Calu3 (cell line): Measurements from ENCODE around the gene IL17RC. TPM values are rescaled to one million over a fixed set of nuclear protein-coding genes. Genes with fewer than 3 reads are reported as not detected.

Source experiments
- BruUV-seq: library from RNA; stranded (reverse); fragments of 400-500 nt; replicated peaks from 2 replicates; lab custom pipeline; 2021; lab: Mats Ljungman, UMichigan
- CTCF ChIA-PET: fragments of 300-600 bp; sonication (Branson Sonifier 250); formaldehyde crosslinking; loops from one replicate; lab custom pipeline; 2022; ENCODE audit warnings: antibody characterized with exemption; lab: Charles Lee
- DNase-seq: peaks from one replicate; pipeline ENCODE4 v3.0.0; 2022
- H3K27ac Mint-ChIP-seq: one replicate; pipeline ENCODE4 v1.8.0; 2022; ENCODE audit warnings: mixed read lengths; ENCODE audit not compliant: unreplicated experiment
- H3K27me3 Mint-ChIP-seq: one replicate; pipeline ENCODE4 v1.8.0; 2022; ENCODE audit warnings: mixed read lengths; ENCODE audit not compliant: unreplicated experiment
- H3K36me3 Mint-ChIP-seq: one replicate; pipeline ENCODE4 v1.8.0; 2022; ENCODE audit warnings: mild to moderate bottlenecking, moderate library complexity, mixed read lengths; ENCODE audit not compliant: insufficient read depth, unreplicated experiment
- H3K4me1 Mint-ChIP-seq: one replicate; pipeline ENCODE4 v1.8.0; 2022; ENCODE audit warnings: mild to moderate bottlenecking, low read depth, mixed read lengths; ENCODE audit not compliant: unreplicated experiment
- H3K4me3 Mint-ChIP-seq: one replicate; pipeline ENCODE4 v1.8.0; 2022; ENCODE audit warnings: mild to moderate bottlenecking, low read depth, moderate library complexity, mixed read lengths; ENCODE audit not compliant: unreplicated experiment
- H3K9me3 Mint-ChIP-seq: one replicate; pipeline ENCODE4 v1.8.0; 2022; ENCODE audit warnings: low read depth, mixed read lengths; ENCODE audit not compliant: unreplicated experiment
- intact Hi-C: fragments of 100-400 bp; cut with micrococcal nuclease; formaldehyde crosslinking; loops from one replicate; pipeline ENCODE4 v1.10.0; 2022; ENCODE audit not compliant: unreplicated experiment
- total RNA-seq: library from RNA; stranded (reverse); gene quantifications from 2 replicates; pipeline ENCODE4 v1.2.3, GENCODE V29; 2022
- TF ChIP-seq, protein P1 (sequence below): fragments of 200-600 bp; IDR thresholded peaks from one replicate; pipeline ENCODE4 v1.8.0; 2022; ENCODE audit warnings: antibody characterized with exemption; ENCODE audit not compliant: unreplicated experiment

Gene IL17RC
- total RNA-seq, 1 experiment from 2014 or later = 19.1 TPM

DNA sequence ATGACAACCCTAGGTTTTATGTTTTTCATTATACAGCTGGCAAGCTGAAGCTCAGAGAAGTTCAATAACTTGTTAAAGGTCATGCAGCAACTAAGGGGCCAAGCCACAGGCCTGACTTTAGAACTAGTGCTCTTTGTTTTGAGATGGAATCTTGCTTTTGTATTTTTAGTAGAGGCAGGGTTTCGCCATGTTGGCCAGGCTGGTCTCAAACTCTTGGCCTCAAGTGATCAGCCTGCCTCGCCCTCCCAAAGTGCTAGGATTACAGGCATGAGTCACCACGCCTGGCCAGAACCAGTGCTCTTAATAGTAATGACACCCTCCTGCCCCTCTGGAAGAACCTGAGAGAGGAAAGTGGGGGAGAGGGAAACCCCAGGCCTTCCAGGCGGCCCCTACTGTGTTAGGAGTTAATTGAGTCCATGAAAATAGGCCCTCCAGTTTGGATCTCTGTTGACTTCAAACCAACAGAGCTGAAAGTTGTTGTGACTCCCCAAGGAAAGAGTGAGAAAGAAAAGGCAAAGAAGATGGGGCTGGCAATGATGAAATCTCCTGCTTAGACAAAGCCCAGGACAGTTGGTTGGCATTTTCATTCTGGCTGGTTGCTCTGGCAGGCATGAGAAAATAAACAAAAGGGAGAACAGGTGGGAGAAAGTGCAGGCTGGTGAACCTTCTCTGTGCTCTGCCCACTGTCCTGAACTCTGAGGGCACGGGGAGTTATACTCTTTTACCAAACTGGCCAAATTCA lies 38.9 kb downstream of the IL17RC start:
- BruUV-seq = no TSS peak
- Mint-ChIP-seq H3K27ac (no peak overlapping the region), H3K36me3 (peaks cover 13% of the 10 kb centered on the region), H3K4me1 (peaks cover 13% of the 10 kb centered on the region), H3K4me3 (no peak overlapping the region), H3K27me3 (no peaks in the 10 kb centered on the region), H3K9me3 (no peaks in the 10 kb centered on the region)
- no peak for DNase-seq
- CTCF ChIA-PET = interaction anchor here (0.6 kb wide), 1 partner anchor 215 kb away, joined by 4 read pairs; no protein-coding TSS in a partner anchor
- intact Hi-C loops = no loop called here
- TF ChIP-seq, protein P1, sequence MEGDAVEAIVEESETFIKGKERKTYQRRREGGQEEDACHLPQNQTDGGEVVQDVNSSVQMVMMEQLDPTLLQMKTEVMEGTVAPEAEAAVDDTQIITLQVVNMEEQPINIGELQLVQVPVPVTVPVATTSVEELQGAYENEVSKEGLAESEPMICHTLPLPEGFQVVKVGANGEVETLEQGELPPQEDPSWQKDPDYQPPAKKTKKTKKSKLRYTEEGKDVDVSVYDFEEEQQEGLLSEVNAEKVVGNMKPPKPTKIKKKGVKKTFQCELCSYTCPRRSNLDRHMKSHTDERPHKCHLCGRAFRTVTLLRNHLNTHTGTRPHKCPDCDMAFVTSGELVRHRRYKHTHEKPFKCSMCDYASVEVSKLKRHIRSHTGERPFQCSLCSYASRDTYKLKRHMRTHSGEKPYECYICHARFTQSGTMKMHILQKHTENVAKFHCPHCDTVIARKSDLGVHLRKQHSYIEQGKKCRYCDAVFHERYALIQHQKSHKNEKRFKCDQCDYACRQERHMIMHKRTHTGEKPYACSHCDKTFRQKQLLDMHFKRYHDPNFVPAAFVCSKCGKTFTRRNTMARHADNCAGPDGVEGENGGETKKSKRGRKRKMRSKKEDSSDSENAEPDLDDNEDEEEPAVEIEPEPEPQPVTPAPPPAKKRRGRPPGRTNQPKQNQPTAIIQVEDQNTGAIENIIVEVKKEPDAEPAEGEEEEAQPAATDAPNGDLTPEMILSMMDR = no peak

DNA sequence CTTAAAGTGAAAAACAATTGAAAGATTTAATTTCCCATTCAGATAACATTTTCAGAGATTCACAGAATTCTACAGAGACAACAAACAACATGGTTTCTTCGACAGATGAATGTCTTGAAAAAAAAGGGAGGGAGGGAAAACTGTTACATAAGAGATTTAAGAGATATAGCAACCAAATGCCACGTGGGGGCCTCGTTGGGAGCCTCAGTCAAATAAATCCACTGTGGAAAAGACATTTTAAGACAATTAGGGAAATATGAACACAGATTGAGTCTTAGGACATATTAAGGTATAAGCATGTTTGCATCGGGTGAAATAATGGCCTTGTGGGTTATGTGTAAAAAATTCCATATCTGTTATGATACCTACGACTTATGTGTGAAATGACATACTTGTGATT lies 40.3 kb downstream of the IL17RC start:
- no peak overlapping the region for H3K4me3 Mint-ChIP-seq
- H3K36me3 Mint-ChIP-seq = peaks cover 13% of the 10 kb centered on the region
- no peak for DNase-seq
- peaks cover 13% of the 10 kb centered on the region for H3K4me1 Mint-ChIP-seq
- CTCF ChIA-PET = no interaction called here
- H3K27ac Mint-ChIP-seq = no peak overlapping the region
- BruUV-seq = no TSS peak
- H3K27me3 Mint-ChIP-seq = no peaks in the 10 kb centered on the region
- TF ChIP-seq, protein P1 = no peak
- intact Hi-C loops = no loop called here
- no peaks in the 10 kb centered on the region for H3K9me3 Mint-ChIP-seq

DNA sequence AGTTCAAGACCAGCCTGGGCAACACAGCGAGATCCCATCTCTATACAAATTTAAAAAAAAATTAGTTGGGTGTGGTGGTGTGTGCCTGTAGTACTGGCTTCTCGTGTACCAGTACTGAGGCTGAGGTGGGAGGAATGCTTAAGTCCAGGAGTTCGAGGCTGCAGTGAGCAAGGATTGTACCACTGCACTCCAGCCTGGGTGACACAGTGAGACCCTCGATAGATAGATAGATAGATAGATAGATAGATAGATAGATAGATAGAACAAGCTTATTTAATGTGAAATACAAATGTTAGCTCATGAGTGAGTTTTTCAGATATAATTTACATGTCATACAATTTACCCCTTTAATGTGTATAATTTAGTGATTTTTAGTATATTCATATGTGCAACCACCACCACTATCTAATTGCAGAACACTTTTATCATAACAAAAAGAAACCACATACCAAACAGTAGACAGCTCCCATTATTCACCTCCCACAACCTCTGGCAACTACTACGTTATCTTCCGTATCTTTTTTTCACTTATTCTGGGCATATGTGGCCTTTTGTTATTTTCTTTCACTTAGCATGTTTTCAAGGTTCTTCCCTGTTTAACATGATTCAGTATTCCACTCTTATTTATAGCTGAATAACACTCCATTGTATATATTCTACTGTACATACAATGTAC lies 48.4 kb downstream of the IL17RC start:
- no TSS peak for BruUV-seq
- TF ChIP-seq, protein P1 = no peak
- CTCF ChIA-PET = interaction anchor here (0.5 to 0.7 kb wide), 2 partner anchors 12 to 22 kb away, joined by 3 to 4 read pairs; no protein-coding TSS in a partner anchor
- H3K36me3 Mint-ChIP-seq = peaks cover 31% of the 10 kb centered on the region
- no peaks in the 10 kb centered on the region for H3K27me3 Mint-ChIP-seq
- intact Hi-C loops = no loop called here
- H3K4me3 Mint-ChIP-seq = no peak overlapping the region
- H3K9me3 Mint-ChIP-seq = no peaks in the 10 kb centered on the region
- no peak for DNase-seq
- no peak overlapping the region for H3K27ac Mint-ChIP-seq
- peaks cover 8% of the 10 kb centered on the region for H3K4me1 Mint-ChIP-seq

DNA sequence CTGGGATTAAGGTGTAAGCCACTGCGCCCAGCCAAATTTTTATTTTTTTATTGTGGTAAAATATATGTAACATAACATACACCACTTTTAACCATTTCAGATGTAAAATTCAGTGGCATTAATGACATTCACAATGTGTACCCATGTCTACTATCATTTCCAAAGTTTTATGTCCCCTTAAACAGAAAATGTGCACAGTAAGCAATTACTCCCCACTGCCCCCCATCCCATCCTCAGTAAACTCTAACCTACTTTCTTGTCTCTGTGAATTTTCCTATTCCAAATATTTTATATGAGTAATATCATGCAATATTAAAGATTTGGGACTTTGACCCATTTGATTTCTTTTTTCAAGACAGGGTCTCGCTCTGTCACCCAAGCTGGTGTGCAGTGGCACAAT lies 49.9 kb downstream of the IL17RC start:
- DNase-seq = no peak
- Mint-ChIP-seq H3K9me3 (no peaks in the 10 kb centered on the region), H3K4me3 (no peak overlapping the region), H3K27me3 (no peaks in the 10 kb centered on the region), H3K27ac (no peak overlapping the region), H3K4me1 (peaks cover 13% of the 10 kb centered on the region), H3K36me3 (peaks cover 34% of the 10 kb centered on the region)
- intact Hi-C loops = no loop called here
- CTCF ChIA-PET = interaction anchor here (0.9 kb wide), 1 partner anchor 13 kb away, joined by 3 read pairs; no protein-coding TSS in a partner anchor
- BruUV-seq = no TSS peak
- TF ChIP-seq, protein P1 = no peak
